Measurements from ENCODE around the gene SP9.

SP9 gene

DNA sequence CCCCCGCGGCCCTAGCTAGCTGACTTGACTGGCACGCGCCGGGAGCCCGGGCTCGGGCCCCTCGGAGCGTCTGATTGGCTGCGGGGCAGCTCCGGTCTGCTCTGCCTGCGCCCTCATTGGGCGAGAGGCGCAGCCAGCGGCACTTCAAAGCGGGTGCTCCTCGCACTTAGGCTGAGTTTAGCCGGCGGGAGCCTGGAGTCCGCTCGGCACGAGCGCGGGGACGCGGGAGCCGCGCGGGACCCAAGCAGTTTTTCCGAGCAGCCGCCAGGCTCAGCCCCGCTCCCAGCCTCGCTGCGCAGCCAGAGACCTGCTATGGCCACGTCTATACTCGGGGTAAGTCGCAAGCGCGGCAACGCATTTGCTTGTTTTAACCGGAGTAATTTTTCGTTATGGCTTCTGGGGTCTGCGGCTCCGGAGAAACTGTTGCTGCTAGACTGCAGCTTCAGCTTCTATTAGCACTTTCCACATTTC, at the start of gene SP9:
TSS of gene SP9 (plus strand) at position 174 of the 471 bp plus-strand sequence. CDS start at position 313, 139 bp downstream.
- no peak for TF ChIP-seq EZH2phosphoT487 (IDR thresholded peaks at IDR 0.05; ENCODE audit: borderline replicate concordance)
- TF ChIP-seq, protein P1, sequence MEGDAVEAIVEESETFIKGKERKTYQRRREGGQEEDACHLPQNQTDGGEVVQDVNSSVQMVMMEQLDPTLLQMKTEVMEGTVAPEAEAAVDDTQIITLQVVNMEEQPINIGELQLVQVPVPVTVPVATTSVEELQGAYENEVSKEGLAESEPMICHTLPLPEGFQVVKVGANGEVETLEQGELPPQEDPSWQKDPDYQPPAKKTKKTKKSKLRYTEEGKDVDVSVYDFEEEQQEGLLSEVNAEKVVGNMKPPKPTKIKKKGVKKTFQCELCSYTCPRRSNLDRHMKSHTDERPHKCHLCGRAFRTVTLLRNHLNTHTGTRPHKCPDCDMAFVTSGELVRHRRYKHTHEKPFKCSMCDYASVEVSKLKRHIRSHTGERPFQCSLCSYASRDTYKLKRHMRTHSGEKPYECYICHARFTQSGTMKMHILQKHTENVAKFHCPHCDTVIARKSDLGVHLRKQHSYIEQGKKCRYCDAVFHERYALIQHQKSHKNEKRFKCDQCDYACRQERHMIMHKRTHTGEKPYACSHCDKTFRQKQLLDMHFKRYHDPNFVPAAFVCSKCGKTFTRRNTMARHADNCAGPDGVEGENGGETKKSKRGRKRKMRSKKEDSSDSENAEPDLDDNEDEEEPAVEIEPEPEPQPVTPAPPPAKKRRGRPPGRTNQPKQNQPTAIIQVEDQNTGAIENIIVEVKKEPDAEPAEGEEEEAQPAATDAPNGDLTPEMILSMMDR (conservative IDR thresholded peaks at IDR 0.05; ENCODE audit: low read length), result no peak
- Histone ChIP-seq H3K4me2 (ENCODE audit: low read depth, low read length, poor library complexity, severe bottlenecking) (no peak within 1 kb of the TSS), H3K9ac (ENCODE audit: low read depth, low read length, poor library complexity, severe bottlenecking) (no peak within 1 kb of the TSS)

DNA sequence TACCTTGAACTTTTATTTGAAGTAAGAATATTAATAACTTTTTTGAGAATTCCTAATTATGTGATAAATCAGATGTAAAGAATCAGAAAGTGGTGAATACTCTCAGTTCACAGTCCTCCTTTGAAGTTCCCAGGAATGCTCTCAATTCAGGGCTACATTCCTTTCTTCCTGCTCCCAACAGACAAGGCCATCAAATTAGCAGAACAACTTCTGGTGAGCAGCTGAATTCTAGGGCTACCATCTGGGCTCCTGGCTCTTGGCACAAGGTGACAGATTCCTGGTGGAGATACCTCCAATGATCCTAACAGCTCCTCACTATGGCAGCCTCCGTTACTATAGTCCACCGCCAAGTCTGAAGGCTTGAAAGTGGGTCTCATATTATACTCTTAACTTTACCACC, 48.6 kb upstream of the SP9 start:
- no peaks in the 10 kb centered on the region for H3K4me1 ChIP-seq (ENCODE audit: insufficient read depth, low read length, poor library complexity, severe bottlenecking)
- TF ChIP-seq, protein P1 (conservative IDR thresholded peaks at IDR 0.05; ENCODE audit: low read length), result no peak
- no peak for TF ChIP-seq EZH2phosphoT487 (IDR thresholded peaks at IDR 0.05; ENCODE audit: borderline replicate concordance)
- H3K4me3 ChIP-seq (ENCODE audit: low read length, poor library complexity, severe bottlenecking), result no peak overlapping the region
- no peaks in the 10 kb centered on the region for H3K36me3 ChIP-seq (ENCODE audit: insufficient read depth, low read length)
- H3K9ac ChIP-seq (ENCODE audit: low read depth, low read length, poor library complexity, severe bottlenecking), result no peak overlapping the region
- no peaks in the 10 kb centered on the region for H3K27me3 ChIP-seq (ENCODE audit: insufficient read depth, low read length, poor library complexity, severe bottlenecking)
- no peaks in the 10 kb centered on the region for H3K79me2 ChIP-seq (ENCODE audit: insufficient read depth, low read length)
- no peak overlapping the region for H3K4me2 ChIP-seq (ENCODE audit: low read depth, low read length, poor library complexity, severe bottlenecking)
- no peaks in the 10 kb centered on the region for H3K9me3 ChIP-seq (ENCODE audit: insufficient read depth, low read depth, low read length)
- H2AFZ ChIP-seq (ENCODE audit: low read length), result no peak overlapping the region
- H3K9me2 ChIP-seq (replicated peaks; ENCODE audit: low read depth, low read length), result no peaks in the 10 kb centered on the region
- H3F3A ChIP-seq (ENCODE audit: low read depth), result no peaks in the 10 kb centered on the region
- H4K20me1 ChIP-seq (ENCODE audit: insufficient read depth, low read length, poor library complexity, severe bottlenecking), result no peaks in the 10 kb centered on the region

More for the DNA sequence above, at the start of gene SP9:
- no peaks in the 10 kb centered on the region for H4K20me1 ChIP-seq (ENCODE audit: insufficient read depth, low read length, poor library complexity, severe bottlenecking)
- H3K4me3 ChIP-seq (ENCODE audit: low read length, poor library complexity, severe bottlenecking), result no peak within 1 kb of the TSS
- no peaks in the 10 kb centered on the region for H3K4me1 ChIP-seq (ENCODE audit: insufficient read depth, low read length, poor library complexity, severe bottlenecking)
- no peaks in the 10 kb centered on the region for H3K27me3 ChIP-seq (ENCODE audit: insufficient read depth, low read length, poor library complexity, severe bottlenecking)
- H3K9me2 ChIP-seq (replicated peaks; ENCODE audit: low read depth, low read length), result no peaks in the 10 kb centered on the region
- H3K79me2 ChIP-seq (ENCODE audit: insufficient read depth, low read length), result no peaks in the 10 kb centered on the region
- no peak within 1 kb of the TSS for H2AFZ ChIP-seq (ENCODE audit: low read length)
- H3K36me3 ChIP-seq (ENCODE audit: insufficient read depth, low read length), result no peaks in the 10 kb centered on the region
- H3F3A ChIP-seq (ENCODE audit: low read depth), result no peaks in the 10 kb centered on the region
- H3K9me3 ChIP-seq (ENCODE audit: insufficient read depth, low read depth, low read length), result no peaks in the 10 kb centered on the region

DNA sequence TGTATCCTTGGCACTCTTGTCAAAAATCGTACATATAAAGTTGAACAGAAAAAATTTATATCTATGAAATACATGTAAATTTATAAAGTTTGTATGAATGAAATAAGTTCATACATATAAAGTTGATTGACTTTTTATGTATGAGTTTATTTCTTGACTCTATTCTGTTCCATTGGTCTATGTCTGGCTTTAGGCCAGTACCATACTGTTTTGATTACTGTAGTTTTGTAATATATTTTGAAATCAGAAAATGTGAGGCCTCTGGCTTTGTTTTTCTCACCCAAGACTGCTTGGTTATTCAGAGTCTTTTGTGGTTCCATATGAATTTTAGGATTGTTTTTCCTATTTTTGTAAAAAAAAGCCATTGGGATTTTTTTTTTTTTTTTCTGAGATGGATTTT, 41.8 kb upstream of the SP9 start:
- Histone ChIP-seq H3K9me2 (replicated peaks; ENCODE audit: low read depth, low read length) (no peaks in the 10 kb centered on the region), H3K79me2 (ENCODE audit: insufficient read depth, low read length) (no peaks in the 10 kb centered on the region), H3K36me3 (ENCODE audit: insufficient read depth, low read length) (no peaks in the 10 kb centered on the region), H3K4me1 (ENCODE audit: insufficient read depth, low read length, poor library complexity, severe bottlenecking) (no peaks in the 10 kb centered on the region), H3K9ac (ENCODE audit: low read depth, low read length, poor library complexity, severe bottlenecking) (no peak overlapping the region), H4K20me1 (ENCODE audit: insufficient read depth, low read length, poor library complexity, severe bottlenecking) (no peaks in the 10 kb centered on the region), H3K27me3 (ENCODE audit: insufficient read depth, low read length, poor library complexity, severe bottlenecking) (no peaks in the 10 kb centered on the region), H3K4me2 (ENCODE audit: low read depth, low read length, poor library complexity, severe bottlenecking) (no peak overlapping the region), H3K4me3 (ENCODE audit: low read length, poor library complexity, severe bottlenecking) (no peak overlapping the region), H3K9me3 (ENCODE audit: insufficient read depth, low read depth, low read length) (no peaks in the 10 kb centered on the region), H2AFZ (ENCODE audit: low read length) (no peak overlapping the region), H3F3A (ENCODE audit: low read depth) (no peaks in the 10 kb centered on the region)
- TF ChIP-seq, protein P1 (conservative IDR thresholded peaks at IDR 0.05; ENCODE audit: low read length), result no peak
- TF ChIP-seq EZH2phosphoT487 (IDR thresholded peaks at IDR 0.05; ENCODE audit: borderline replicate concordance), result no peak

All from Loucy (cell line).